Ramos (cell line): ENCODE data around the gene MRGPRE.

Experiments
- in situ Hi-C: fragments of 300-500 bp; cut with MboI; formaldehyde crosslinking; loops from one replicate; pipeline ENCODE4 v1.14.3; 2022; ENCODE audit warnings: low sequenced_read_pairs; ENCODE audit not compliant: unreplicated experiment

The MRGPRE gene

DNA sequence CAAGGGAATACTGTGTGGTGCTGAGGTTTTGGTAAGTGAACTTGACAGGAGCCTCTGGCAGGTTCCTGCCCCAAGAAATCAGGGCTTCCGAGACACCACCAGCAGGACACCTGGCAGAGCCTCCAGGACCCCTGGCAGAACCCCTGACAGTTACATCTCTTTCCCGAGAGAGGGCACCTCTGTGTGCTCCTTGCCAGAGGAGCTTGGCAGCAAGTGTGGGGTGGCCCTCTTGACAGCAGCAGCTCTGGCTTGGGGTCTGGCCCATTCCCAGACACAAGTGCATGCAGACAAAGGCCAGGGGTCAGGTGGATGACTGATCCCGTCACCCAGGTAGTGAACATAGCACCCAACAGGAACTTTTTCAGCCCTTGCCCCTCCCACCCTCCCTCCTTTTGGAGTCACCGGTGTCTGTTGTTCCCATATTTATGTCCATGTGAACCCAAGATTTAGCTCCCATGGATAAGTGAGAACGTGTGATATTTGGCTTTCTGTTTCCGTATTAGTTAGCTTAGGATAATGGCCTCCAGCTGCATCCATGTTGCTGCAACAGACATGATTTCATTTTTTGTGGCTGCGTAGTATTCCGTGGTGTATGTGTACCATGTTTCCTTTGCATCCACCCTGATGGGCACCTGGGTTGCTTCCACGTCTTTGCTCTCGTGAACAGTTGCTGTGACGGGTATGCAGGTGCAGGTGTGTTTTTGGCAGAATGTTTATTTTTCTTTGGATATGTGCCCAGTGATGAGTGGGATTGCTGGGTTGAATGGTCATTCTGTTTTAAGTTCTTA lies 45.9 kb downstream of the MRGPRE start:
- in situ Hi-C loops: no loop called here

- in situ Hi-C loops: no loop called here
Observed at GRCh38 chr11:3184732-3185347, 47.4 kb downstream of the MRGPRE start.

DNA sequence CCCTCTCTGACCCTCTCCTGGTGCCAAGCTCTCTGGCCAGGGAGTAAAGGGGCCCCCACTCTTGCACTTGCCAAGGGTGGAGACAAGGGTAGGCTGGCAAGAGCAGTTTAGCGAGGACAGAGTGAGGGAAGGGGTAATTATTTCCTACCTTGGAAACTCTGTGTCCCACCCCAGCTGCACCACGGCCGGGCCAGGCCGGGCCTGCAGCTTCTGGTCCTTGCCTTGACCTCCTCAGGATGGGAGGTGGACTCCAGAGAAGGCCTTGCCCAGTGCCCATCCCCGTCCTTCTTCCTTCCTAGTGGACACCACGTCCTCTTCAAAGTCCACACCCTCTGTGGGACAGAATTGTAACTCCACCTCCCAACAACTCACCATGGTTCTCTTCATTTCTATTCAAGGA lies 48.7 kb downstream of the MRGPRE start:
- in situ Hi-C loops: no loop called here

- in situ Hi-C loops: no loop called here
Observed at GRCh38 chr11:3182462-3182852, 49.8 kb downstream of the MRGPRE start.

- in situ Hi-C loops: no loop called here
Observed at GRCh38 chr11:3181725-3182461, 50.3 kb downstream of the MRGPRE start.

- in situ Hi-C loops: no loop called here
Observed at GRCh38 chr11:3180869-3181268, 51.3 kb downstream of the MRGPRE start.

- in situ Hi-C loops: no loop called here
Observed at GRCh38 chr11:3178349-3178748, 53.9 kb downstream of the MRGPRE start.

DNA sequence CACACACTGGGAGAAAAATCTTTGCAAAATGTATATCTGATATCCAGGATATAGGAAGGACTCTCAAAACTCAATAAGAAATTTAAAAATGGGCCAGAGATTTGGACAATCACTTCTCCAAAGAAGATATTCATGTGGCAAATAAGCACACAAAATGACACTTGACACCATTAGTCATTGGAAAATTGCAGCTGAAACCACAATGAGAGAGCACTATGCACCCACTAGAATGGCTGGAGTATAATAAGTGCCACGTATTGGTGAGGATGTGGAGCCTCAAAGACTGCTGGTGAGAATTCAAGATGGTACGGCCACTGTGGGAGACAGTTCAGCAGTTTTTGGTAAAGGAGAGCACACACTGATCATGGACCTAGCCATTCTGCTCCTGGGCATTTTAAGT lies 54.3 kb downstream of the MRGPRE start:
- in situ Hi-C loops: no loop called here
